Tibial nerve (tissue), 4 donors: ENCODE data around the gene BMP2. TPM values are rescaled to one million over a fixed set of nuclear protein-coding genes. Genes with fewer than 3 reads are reported as not detected.

Experiments used
- DNase-seq, 2 donors: peaks; one replicate each; pipeline ENCODE4 v3.0.0-alpha.2; 2019; ENCODE audit warnings: low spot score in 2 of 2
- H3K27ac ChIP-seq, 4 donors: fragments of 200-600 bp; sonication (generic) in 3 of 4; one replicate each; pipeline ENCODE4 v1.5.1; 2017 to 2019; ENCODE audit warnings: mild to moderate bottlenecking in 1 of 4
- H3K27me3 ChIP-seq, 2 donors: fragments of 200-600 bp; sonication (generic) in 1 of 2; one replicate each; pipeline versions ENCODE4 v1.5.1 to v1.6.0; 2017 to 2019
- H3K36me3 ChIP-seq, 3 donors: fragments of 200-600 bp; sonication (generic); one replicate each; pipeline ENCODE4 v1.5.1; 2018 to 2019
- H3K4me1 ChIP-seq, 4 donors: fragments of 200-600 bp; sonication (generic) in 3 of 4; one replicate each; pipeline ENCODE4 v1.5.1; 2017 to 2019
- H3K4me3 ChIP-seq, 4 donors: fragments of 200-600 bp; sonication (generic) in 3 of 4; one replicate each; pipeline ENCODE4 v1.5.1; 2017 to 2019; ENCODE audit warnings: mild to moderate bottlenecking in 1 of 4, moderate library complexity in 1 of 4
- H3K9me3 ChIP-seq, 4 donors: fragments of 200-600 bp; sonication (generic) in 3 of 4; one replicate each; pipeline ENCODE4 v1.5.1; 2017 to 2019
- EP300 ChIP-seq, 2 donors: sonication (generic); formaldehyde crosslinking; IDR thresholded peaks; one replicate each; pipeline ENCODE4 v1.6.1; 2017; ENCODE audit warnings: antibody characterized with exemption in 2 of 2, mild to moderate bottlenecking in 1 of 2
- POLR2A ChIP-seq, 2 donors: fragments of 450-650 bp; IDR thresholded peaks; one replicate each; pipeline ENCODE4 v1.6.1; 2017; ENCODE audit warnings: antibody characterized with exemption in 2 of 2, mild to moderate bottlenecking in 2 of 2, moderate library complexity in 2 of 2
- WGBS, 2 donors: methylation state at CpG; one replicate each; pipeline ENCODE4 v1.1.5; 2018; 5-methylcytosine and 5-hydroxymethylcytosine counted together
- total RNA-seq, 4 donors: library from RNA; depleted of rRNA; stranded (reverse); fragments of >200 nt; gene quantifications; one replicate each; pipeline ENCODE4 v1.1.0, GENCODE V29; 2016
- TF ChIP-seq, protein P1 (sequence below), 5 experiments: fragments of 200-600 bp in 3 of 5; fragments of 450-650 bp in 2 of 5; sonication (generic) in 3 of 5; IDR thresholded peaks; one replicate each; pipeline ENCODE4 v1.5.1; 2016 to 2019; ENCODE audit warnings: antibody characterized with exemption in 5 of 5, mild to moderate bottlenecking in 3 of 5, moderate library complexity in 2 of 5

The BMP2 gene
- total RNA-seq, 4 donors from 2014 or later = 9.6 to 25.5 (median 22.4) TPM

- Histone ChIP-seq H3K4me3 (no peak overlapping the region), H3K9me3 (no peaks in the 10 kb centered on the region), H3K4me1 (peaks cover 0 to 48% (median 10%) of the 10 kb centered on the region in 4 donors), H3K27ac (peak overlapping the region in 1 of 4 donors; percentile 85), H3K36me3 (no peaks in the 10 kb centered on the region), H3K27me3 (peaks cover 0 to 17% of the 10 kb centered on the region in 2 donors)
- TF ChIP-seq POLR2A (IDR thresholded peaks at IDR 0.05) (no peak), EP300 (IDR thresholded peaks at IDR 0.05) (no peak)
- TF ChIP-seq, protein P1, sequence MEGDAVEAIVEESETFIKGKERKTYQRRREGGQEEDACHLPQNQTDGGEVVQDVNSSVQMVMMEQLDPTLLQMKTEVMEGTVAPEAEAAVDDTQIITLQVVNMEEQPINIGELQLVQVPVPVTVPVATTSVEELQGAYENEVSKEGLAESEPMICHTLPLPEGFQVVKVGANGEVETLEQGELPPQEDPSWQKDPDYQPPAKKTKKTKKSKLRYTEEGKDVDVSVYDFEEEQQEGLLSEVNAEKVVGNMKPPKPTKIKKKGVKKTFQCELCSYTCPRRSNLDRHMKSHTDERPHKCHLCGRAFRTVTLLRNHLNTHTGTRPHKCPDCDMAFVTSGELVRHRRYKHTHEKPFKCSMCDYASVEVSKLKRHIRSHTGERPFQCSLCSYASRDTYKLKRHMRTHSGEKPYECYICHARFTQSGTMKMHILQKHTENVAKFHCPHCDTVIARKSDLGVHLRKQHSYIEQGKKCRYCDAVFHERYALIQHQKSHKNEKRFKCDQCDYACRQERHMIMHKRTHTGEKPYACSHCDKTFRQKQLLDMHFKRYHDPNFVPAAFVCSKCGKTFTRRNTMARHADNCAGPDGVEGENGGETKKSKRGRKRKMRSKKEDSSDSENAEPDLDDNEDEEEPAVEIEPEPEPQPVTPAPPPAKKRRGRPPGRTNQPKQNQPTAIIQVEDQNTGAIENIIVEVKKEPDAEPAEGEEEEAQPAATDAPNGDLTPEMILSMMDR (IDR thresholded peaks at IDR 0.05) = no peak
- WGBS, 2 donors = 86 to 92% methylated on average over 9 of the region's 9 CpGs
- DNase-seq = no peak
Observed at GRCh38 chr20:6766433-6766832, 1.1 kb upstream of the BMP2 start.

DNA sequence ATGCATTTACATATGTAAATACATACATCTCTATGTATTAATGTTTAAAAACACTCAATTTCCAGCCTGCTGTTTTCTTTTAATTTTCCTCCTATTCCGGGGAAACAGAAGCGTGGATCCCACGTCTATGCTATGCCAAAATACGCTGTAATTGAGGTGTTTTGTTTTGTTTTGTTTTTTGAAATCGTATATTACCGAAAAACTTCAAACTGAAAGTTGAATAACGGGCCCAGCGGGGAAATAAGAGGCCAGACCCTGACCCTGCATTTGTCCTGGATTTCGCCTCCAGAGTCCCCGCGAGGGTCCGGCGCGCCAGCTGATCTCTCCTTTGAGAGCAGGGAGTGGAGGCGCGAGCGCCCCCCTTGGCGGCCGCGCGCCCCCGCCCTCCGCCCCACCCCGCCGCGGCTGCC lies 355 bp upstream of the BMP2 start:
- no peak for TF ChIP-seq POLR2A (IDR thresholded peaks at IDR 0.05)
- TF ChIP-seq, protein P1 (IDR thresholded peaks at IDR 0.05) = peak in 1 of 5 experiments; percentile 17
- Histone ChIP-seq H3K9me3 (no peaks in the 10 kb centered on the region), H3K4me1 (peaks cover 0 to 49% (median 10%) of the 10 kb centered on the region in 4 donors), H3K4me3 (peak overlapping the region; percentile 34 to 88 (median 56)), H3K36me3 (no peaks in the 10 kb centered on the region), H3K27me3 (peaks cover 0 to 17% of the 10 kb centered on the region in 2 donors), H3K27ac (peak overlapping the region in 3 of 4 donors; percentile 58 to 85 (median 67))
- WGBS, 2 donors = 2 to 3% methylated on average over 14 to 16 of the region's 26 CpGs
- no peak for DNase-seq

DNA sequence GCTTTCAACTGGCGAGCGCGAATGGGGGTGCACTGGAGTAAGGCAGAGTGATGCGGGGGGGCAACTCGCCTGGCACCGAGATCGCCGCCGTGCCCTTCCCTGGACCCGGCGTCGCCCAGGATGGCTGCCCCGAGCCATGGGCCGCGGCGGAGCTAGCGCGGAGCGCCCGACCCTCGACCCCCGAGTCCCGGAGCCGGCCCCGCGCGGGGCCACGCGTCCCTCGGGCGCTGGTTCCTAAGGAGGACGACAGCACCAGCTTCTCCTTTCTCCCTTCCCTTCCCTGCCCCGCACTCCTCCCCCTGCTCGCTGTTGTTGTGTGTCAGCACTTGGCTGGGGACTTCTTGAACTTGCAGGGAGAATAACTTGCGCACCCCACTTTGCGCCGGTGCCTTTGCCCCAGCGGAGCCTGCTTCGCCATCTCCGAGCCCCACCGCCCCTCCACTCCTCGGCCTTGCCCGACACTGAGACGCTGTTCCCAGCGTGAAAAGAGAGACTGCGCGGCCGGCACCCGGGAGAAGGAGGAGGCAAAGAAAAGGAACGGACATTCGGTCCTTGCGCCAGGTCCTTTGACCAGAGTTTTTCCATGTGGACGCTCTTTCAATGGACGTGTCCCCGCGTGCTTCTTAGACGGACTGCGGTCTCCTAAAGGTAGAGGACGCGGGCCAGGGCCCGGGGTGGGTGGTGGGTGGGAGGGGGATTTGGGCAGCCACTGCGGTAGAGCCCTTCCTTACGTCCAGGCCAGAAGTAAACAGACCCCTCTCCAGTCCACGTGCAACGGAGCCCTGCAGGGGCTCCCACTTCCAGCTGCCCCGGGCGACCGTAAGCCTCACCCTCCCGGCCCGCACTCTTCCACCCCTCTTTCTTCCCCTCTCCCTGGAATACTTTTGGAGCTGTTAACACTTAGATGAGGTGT lies 998 bp downstream of the BMP2 start:
- H3K36me3 ChIP-seq = no peaks in the 10 kb centered on the region
- no peaks in the 10 kb centered on the region for H3K9me3 ChIP-seq
- H3K4me3 ChIP-seq = peak overlapping the region; percentile 66 to 88 (median 72)
- peaks cover 0 to 49% (median 10%) of the 10 kb centered on the region in 4 donors for H3K4me1 ChIP-seq
- DNase-seq = peak; percentile 10 to 20
- TF ChIP-seq POLR2A (IDR thresholded peaks at IDR 0.05) = no peak
- TF ChIP-seq EP300 (IDR thresholded peaks at IDR 0.05) = no peak
- TF ChIP-seq, protein P1 (IDR thresholded peaks at IDR 0.05) = no peak
- peak overlapping the region in 3 of 4 donors; percentile 72 to 85 (median 73) for H3K27ac ChIP-seq
- peaks cover 0 to 17% of the 10 kb centered on the region in 2 donors for H3K27me3 ChIP-seq
- WGBS, 2 donors = 1 to 2% methylated on average over 56 to 62 of the region's 70 CpGs

- WGBS, 2 donors = 1 to 5% methylated on average over 19 to 54 of the region's 55 CpGs
- Histone ChIP-seq H3K27ac (peak overlapping the region in 1 of 4 donors; percentile 25), H3K27me3 (peaks cover 0 to 17% of the 10 kb centered on the region in 2 donors), H3K9me3 (no peaks in the 10 kb centered on the region), H3K36me3 (no peaks in the 10 kb centered on the region), H3K4me3 (peak overlapping the region; percentile 66 to 88 (median 72)), H3K4me1 (peaks cover 0 to 49% (median 10%) of the 10 kb centered on the region in 4 donors)
- DNase-seq = peak in 1 of 2 donors; percentile 11
- TF ChIP-seq, protein P1 (IDR thresholded peaks at IDR 0.05) = no peak
- no peak for TF ChIP-seq EP300 (IDR thresholded peaks at IDR 0.05)
- no peak for TF ChIP-seq POLR2A (IDR thresholded peaks at IDR 0.05)
Observed at GRCh38 chr20:6769903-6770785, 2.7 kb downstream of the BMP2 start.
